Neuronal stem cell (in vitro differentiated cells): ENCODE measurements around the gene PARP16.
A peak's percentile ranks its signal among the peaks of the same experiment; 100 is the strongest.

ENCODE experiments used
- DNase-seq: peaks from one replicate; pipeline ENCODE4 v3.0.0-alpha.2; 2013; ENCODE audit warnings: low spot score
- H2AFZ ChIP-seq: one replicate; pipeline ENCODE4 v1.6.1; 2013; ENCODE audit warnings: mild to moderate bottlenecking, low read length, inconsistent platforms
- H2AK5ac ChIP-seq: 2 replicates; pipeline ENCODE4 v1.6.1; 2013; ENCODE audit warnings: low read depth, mild to moderate bottlenecking, inconsistent platforms, low read length, moderate library complexity, mixed read lengths
- H2BK120ac ChIP-seq: 2 replicates; pipeline ENCODE4 v1.6.1; 2013; ENCODE audit warnings: low read depth, mild to moderate bottlenecking, inconsistent platforms, low read length, moderate library complexity, mixed read lengths
- H2BK12ac ChIP-seq: one replicate; pipeline ENCODE4 v1.6.1; 2013; ENCODE audit warnings: low read length, inconsistent platforms
- H2BK15ac ChIP-seq: 2 replicates; pipeline ENCODE4 v1.6.1; 2013; ENCODE audit warnings: mild to moderate bottlenecking, low read length, inconsistent platforms, mixed read lengths
- H2BK5ac ChIP-seq: one replicate; pipeline ENCODE4 v1.6.1; 2013; ENCODE audit warnings: inconsistent platforms, mild to moderate bottlenecking, low read length, moderate library complexity
- H3K14ac ChIP-seq: one replicate; pipeline ENCODE4 v1.6.1; 2013; ENCODE audit warnings: low read length, inconsistent platforms
- H3K18ac ChIP-seq: 2 replicates; pipeline ENCODE4 v1.6.1; 2013; ENCODE audit warnings: low read length, inconsistent platforms
- H3K23ac ChIP-seq: 2 replicates; pipeline ENCODE4 v1.6.1; 2013; ENCODE audit warnings: low read depth, mild to moderate bottlenecking, mixed read lengths, low read length, inconsistent platforms; ENCODE audit not compliant: poor library complexity
- H3K27ac ChIP-seq: replicated peaks from 3 replicates; pipeline ENCODE4 v1.5.1; 2013; ENCODE audit warnings: low read length, inconsistent platforms
- H3K27me3 ChIP-seq, 3 experiments: 2 replicates each; pipeline ENCODE4 v1.6.1; 2013; ENCODE audit warnings: low read length in 3 of 3, mild to moderate bottlenecking in 2 of 3, inconsistent platforms in 1 of 3, low read depth in 1 of 3, mixed read lengths in 1 of 3, moderate library complexity in 1 of 3; ENCODE audit not compliant: control insufficient read depth in 3 of 3, insufficient read depth in 3 of 3
- H3K36me3 ChIP-seq, 2 donors: replicated peaks in 1 of 2; 2 replicates each; pipeline ENCODE4 v1.6.1; 2013; ENCODE audit warnings: low read length in 2 of 2; ENCODE audit not compliant: control insufficient read depth in 2 of 2, insufficient read depth in 2 of 2
- H3K4ac ChIP-seq: 2 replicates; pipeline ENCODE4 v1.6.1; 2013; ENCODE audit warnings: inconsistent platforms, mild to moderate bottlenecking, low read length, moderate library complexity
- H3K4me1 ChIP-seq, 2 donors: 1 replicate in 1 of 2; 2 replicates in 1 of 2; pipeline ENCODE4 v1.6.1; 2013; ENCODE audit warnings: low read length in 2 of 2, low read depth in 1 of 2; ENCODE audit not compliant: control insufficient read depth in 2 of 2, insufficient read depth in 1 of 2
- H3K4me2 ChIP-seq: one replicate; pipeline ENCODE4 v1.6.1; 2013; ENCODE audit warnings: mild to moderate bottlenecking, low read length, inconsistent platforms; ENCODE audit not compliant: insufficient read depth, poor library complexity, severe bottlenecking
- H3K4me3 ChIP-seq, 2 donors: 2 replicates each; pipeline ENCODE4 v1.5.1; 2013; ENCODE audit warnings: low read length in 2 of 2, mild to moderate bottlenecking in 2 of 2, inconsistent platforms in 1 of 2, moderate library complexity in 1 of 2
- H3K79me1 ChIP-seq: one replicate; pipeline ENCODE4 v1.6.1; 2013; ENCODE audit warnings: low read depth, mild to moderate bottlenecking, inconsistent platforms, low read length, moderate library complexity
- H3K9ac ChIP-seq: one replicate; pipeline ENCODE4 v1.6.1; 2013; ENCODE audit warnings: mild to moderate bottlenecking, low read depth, low read length, inconsistent platforms; ENCODE audit not compliant: poor library complexity
- H3K9me3 ChIP-seq, 2 donors: replicated peaks in 1 of 2; 2 replicates each; pipeline versions ENCODE3 to v1.6.1; 2013; ENCODE audit warnings: low read length in 2 of 2, mild to moderate bottlenecking in 2 of 2, inconsistent platforms in 1 of 2, low read depth in 1 of 2, mixed read lengths in 1 of 2, moderate library complexity in 1 of 2; ENCODE audit not compliant: control insufficient read depth in 2 of 2, insufficient read depth in 1 of 2
- H4K8ac ChIP-seq: one replicate; pipeline ENCODE4 v1.6.1; 2013; ENCODE audit warnings: low read depth, mild to moderate bottlenecking, inconsistent platforms, low read length, moderate library complexity
- H4K91ac ChIP-seq: one replicate; pipeline ENCODE4 v1.6.1; 2013; ENCODE audit warnings: low read length, low read depth, mild to moderate bottlenecking, inconsistent platforms; ENCODE audit not compliant: poor library complexity
- WGBS, 2 donors: extraction: QIAGEN DNeasy Blood & Tissue Kit; methylation state at CpG; one replicate each; pipeline ENCODE4 v1.1.7; 2013; ENCODE audit warnings: missing lambda C conversion rate in 2 of 2, mixed read lengths in 1 of 2; ENCODE audit not compliant: insufficient read length in 2 of 2, insufficient replicate concordance in 1 of 2; ENCODE audit errors: extremely low coverage in 2 of 2; 5-methylcytosine and 5-hydroxymethylcytosine counted together

Gene PARP16

GRCh38 chr15:65249641-65250040 is 37.0 kb downstream of the PARP16 start:
- peak overlapping the region; percentile 20 for H3K27ac ChIP-seq
- no peaks in the 10 kb centered on the region for H3K9me3 ChIP-seq

GRCh38 chr15:65248511-65249255 is 38.0 kb downstream of the PARP16 start:
- H3K18ac ChIP-seq, result no peak overlapping the region

More at GRCh38 chr15:65249641-65250040, 37.0 kb downstream of the PARP16 start:
- Histone ChIP-seq H4K8ac (no peak overlapping the region), H3K18ac (peak overlapping the region; percentile 2), H2BK120ac (no peak overlapping the region), H3K4me2 (no peak overlapping the region), H2BK12ac (no peak overlapping the region), H2BK5ac (no peak overlapping the region), H3K4ac (no peak overlapping the region), H2AK5ac (no peak overlapping the region), H2AFZ (no peak overlapping the region), H3K27me3 (no peaks in the 10 kb centered on the region), H3K79me1 (no peaks in the 10 kb centered on the region), H3K9ac (no peak overlapping the region), H3K36me3 (no peaks in the 10 kb centered on the region), H3K14ac (no peak overlapping the region), H4K91ac (no peak overlapping the region), H3K4me1 (peaks cover 13 to 16% of the 10 kb centered on the region in 2 donors), H3K4me3 (no peak overlapping the region), H2BK15ac (no peak overlapping the region), H3K23ac (no peak overlapping the region)
- WGBS, 2 donors, result no CpG with 5 or more reads among the region's 2 CpGs
- DNase-seq, result no peak

GRCh38 chr15:65246939-65247338 is 39.7 kb downstream of the PARP16 start:
- H3K9me3 ChIP-seq, result no peaks in the 10 kb centered on the region
- no peak overlapping the region for H3K14ac ChIP-seq
- no peak overlapping the region for H3K4me3 ChIP-seq
- H3K18ac ChIP-seq, result no peak overlapping the region
- H3K4me1 ChIP-seq, result peaks cover 6 to 12% of the 10 kb centered on the region in 2 donors
- no CpG with 5 or more reads among the region's 6 CpGs for WGBS, 2 donors
- no peak overlapping the region for H4K8ac ChIP-seq
- H3K27me3 ChIP-seq, result no peaks in the 10 kb centered on the region
- no peak overlapping the region for H4K91ac ChIP-seq
- H3K23ac ChIP-seq, result no peak overlapping the region
- no peak overlapping the region for H2BK12ac ChIP-seq
- H3K27ac ChIP-seq, result no peak overlapping the region
- H2BK5ac ChIP-seq, result no peak overlapping the region
- no peak overlapping the region for H2AK5ac ChIP-seq
- H2BK120ac ChIP-seq, result no peak overlapping the region
- H3K79me1 ChIP-seq, result no peaks in the 10 kb centered on the region
- no peak overlapping the region for H3K4ac ChIP-seq
- no peak overlapping the region for H3K9ac ChIP-seq
- H2AFZ ChIP-seq, result no peak overlapping the region
- no peak overlapping the region for H3K4me2 ChIP-seq
- DNase-seq, result no peak
- H3K36me3 ChIP-seq, result no peaks in the 10 kb centered on the region
- no peak overlapping the region for H2BK15ac ChIP-seq

More at GRCh38 chr15:65248511-65249255, 38.0 kb downstream of the PARP16 start:
- H2BK15ac ChIP-seq, result no peak overlapping the region
- peak overlapping the region; percentile 57 for H2AFZ ChIP-seq
- H3K4me2 ChIP-seq, result no peak overlapping the region
- H4K91ac ChIP-seq, result no peak overlapping the region
- H2AK5ac ChIP-seq, result no peak overlapping the region
- no peak overlapping the region for H2BK5ac ChIP-seq
- H3K9ac ChIP-seq, result no peak overlapping the region
- H2BK12ac ChIP-seq, result no peak overlapping the region
- no peak overlapping the region for H3K4me3 ChIP-seq
- WGBS, 2 donors, result no CpG with 5 or more reads among the region's 9 CpGs
- H2BK120ac ChIP-seq, result no peak overlapping the region
- H3K4me1 ChIP-seq, result peaks cover 6 to 12% of the 10 kb centered on the region in 2 donors
- no peak overlapping the region for H3K4ac ChIP-seq
- H3K79me1 ChIP-seq, result no peaks in the 10 kb centered on the region
- H3K27ac ChIP-seq, result no peak overlapping the region
- H3K14ac ChIP-seq, result no peak overlapping the region
- no peak overlapping the region for H4K8ac ChIP-seq
- no peaks in the 10 kb centered on the region for H3K9me3 ChIP-seq
- no peak overlapping the region for H3K23ac ChIP-seq
- no peaks in the 10 kb centered on the region for H3K36me3 ChIP-seq
- no peak for DNase-seq
- H3K27me3 ChIP-seq, result no peaks in the 10 kb centered on the region

GRCh38 chr15:65246026-65246714 is 40.5 kb downstream of the PARP16 start:
- Histone ChIP-seq H3K14ac (no peak overlapping the region), H3K4ac (no peak overlapping the region), H3K79me1 (no peaks in the 10 kb centered on the region)

More at GRCh38 chr15:65246026-65246714, 40.5 kb downstream of the PARP16 start:
- H3K23ac ChIP-seq, result no peak overlapping the region
- H4K91ac ChIP-seq, result no peak overlapping the region
- no peaks in the 10 kb centered on the region for H3K27me3 ChIP-seq
- H3K9ac ChIP-seq, result no peak overlapping the region
- H3K36me3 ChIP-seq, result no peaks in the 10 kb centered on the region
- no peak overlapping the region for H2BK5ac ChIP-seq
- peak overlapping the region; percentile 21 for H2AK5ac ChIP-seq
- no peak overlapping the region for H2AFZ ChIP-seq
- peaks cover 6 to 12% of the 10 kb centered on the region in 2 donors for H3K4me1 ChIP-seq
- H2BK12ac ChIP-seq, result no peak overlapping the region
- no CpG with 5 or more reads among the region's 8 CpGs for WGBS, 2 donors
- no peak overlapping the region for H2BK120ac ChIP-seq
- no peak overlapping the region for H2BK15ac ChIP-seq
- DNase-seq, result no peak
- no peak overlapping the region for H3K4me2 ChIP-seq
- H3K27ac ChIP-seq, result no peak overlapping the region
- H3K18ac ChIP-seq, result no peak overlapping the region
- H3K4me3 ChIP-seq, result no peak overlapping the region
- H3K9me3 ChIP-seq, result no peaks in the 10 kb centered on the region
- no peak overlapping the region for H4K8ac ChIP-seq
